Activated T-cell treated with anti-CD3 and anti-CD28 coated beads for 24 hours (primary cell): ENCODE results near the gene LMBRD1.
"Not testable (repeated sequence)": the region's sequence is repeated elsewhere in the genome, so short reads cannot be mapped to it uniquely, and the experiment has no call there.

Source experiments
- DNase-seq: peaks from one replicate; pipeline ENCODE4 v3.0.0-alpha.2; 2020; ENCODE audit warnings: low read depth

Gene LMBRD1

GRCh38 chr6:69796642-69797390 lies at the start of gene LMBRD1:
LMBRD1 (minus strand) TSS chr6:69797010; CDS start chr6:69796881, 129 bp downstream.
- peak; percentile 98 for DNase-seq

DNA sequence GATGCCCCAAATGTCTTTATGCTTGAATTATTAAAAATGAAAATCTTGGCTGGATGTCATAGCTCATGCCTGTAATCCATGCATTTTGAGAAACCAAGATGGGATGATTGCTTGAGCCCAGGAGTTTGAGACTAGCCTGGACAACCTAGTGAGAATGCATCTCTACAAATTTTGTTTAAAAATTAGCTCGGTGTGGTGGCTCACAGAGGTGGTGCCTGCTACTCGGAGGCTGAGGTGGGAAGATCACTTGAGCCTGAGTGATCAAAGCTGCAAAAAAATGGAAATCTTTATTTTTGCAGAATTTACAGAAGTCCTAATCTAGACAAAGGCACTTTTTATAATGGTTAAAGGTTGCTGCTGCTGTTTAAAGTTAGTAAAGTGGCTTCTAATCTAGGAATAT lies 49.5 kb upstream of the LMBRD1 start:
- DNase-seq = no peak

- no peak for DNase-seq
These were observed 46.4 kb upstream of the LMBRD1 start for GRCh38 chr6:69843189-69843588.

GRCh38 chr6:69841862-69842261 lies 45.1 kb upstream of the LMBRD1 start:
- DNase-seq = no peak

GRCh38 chr6:69835414-69836179 lies 38.8 kb upstream of the LMBRD1 start:
- DNase-seq = no peak

DNA sequence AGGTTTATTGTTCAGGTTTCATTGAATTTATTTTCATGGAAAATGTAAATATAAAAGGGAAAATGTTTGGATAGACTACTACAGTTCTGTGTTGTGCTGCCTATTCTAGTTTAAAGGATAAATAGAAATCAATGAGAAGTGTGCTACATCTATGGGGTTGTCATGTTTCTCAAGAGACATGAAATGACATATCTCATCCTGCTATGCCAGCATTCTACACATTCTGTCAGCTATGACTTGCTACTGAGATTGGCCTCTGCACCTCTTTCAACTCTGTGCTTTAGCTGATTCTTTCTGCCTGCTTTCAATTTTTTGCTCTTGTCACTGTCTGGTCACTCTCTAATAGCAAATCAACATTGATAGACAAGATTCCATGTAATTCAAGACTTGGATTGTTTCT lies 35.7 kb upstream of the LMBRD1 start:
- DNase-seq = no peak

DNA sequence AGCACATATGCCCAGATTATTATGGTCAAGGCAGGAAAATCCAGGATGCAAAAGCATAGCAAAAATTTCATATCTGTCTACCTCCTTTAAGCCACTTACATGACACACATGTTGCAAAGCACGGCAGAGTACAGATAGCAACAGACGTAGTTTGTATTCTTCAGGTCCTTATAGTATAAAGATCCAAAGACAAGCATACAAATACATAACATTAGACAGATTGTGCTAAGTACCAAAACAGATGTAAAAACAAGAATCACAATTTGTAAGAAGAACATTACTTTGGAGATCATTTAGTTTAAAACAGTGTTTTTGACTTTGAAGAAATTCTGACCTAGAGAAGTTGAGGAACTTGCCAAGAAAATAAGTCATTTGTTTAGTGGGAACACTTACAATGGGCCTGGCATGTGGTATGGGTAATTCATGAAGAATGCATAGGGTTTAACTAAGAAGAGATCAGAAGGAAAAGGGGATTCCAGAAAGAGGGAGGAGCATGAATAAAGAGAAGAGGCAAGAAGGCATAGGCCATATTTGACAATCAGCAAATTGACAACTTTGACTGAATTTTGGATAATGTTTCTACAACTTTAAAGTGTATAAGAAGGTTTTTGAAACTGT lies 30.6 kb upstream of the LMBRD1 start:
- DNase-seq = no peak

GRCh38 chr6:69825904-69826303 lies 29.1 kb upstream of the LMBRD1 start:
- no peak for DNase-seq

DNA sequence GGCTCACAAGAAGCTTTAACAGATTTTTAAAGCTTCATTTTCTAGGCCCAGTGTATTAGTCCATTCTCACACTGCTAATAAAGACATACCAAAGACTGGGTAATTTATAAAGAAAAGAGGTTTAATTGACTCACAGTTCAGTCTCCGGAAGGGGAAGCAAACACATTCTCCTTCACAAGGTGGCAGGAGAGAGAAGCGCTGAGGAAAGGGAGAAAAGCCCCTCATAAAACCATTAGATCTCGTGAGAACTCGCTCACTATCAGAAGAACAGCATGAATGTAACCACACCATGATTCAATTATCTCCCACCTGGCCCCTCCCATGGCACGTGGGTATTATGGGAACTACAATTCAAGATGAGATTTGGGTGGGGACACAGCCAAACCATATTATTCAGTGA lies 27.5 kb upstream of the LMBRD1 start:
- DNase-seq = not testable (repeated sequence)

DNA sequence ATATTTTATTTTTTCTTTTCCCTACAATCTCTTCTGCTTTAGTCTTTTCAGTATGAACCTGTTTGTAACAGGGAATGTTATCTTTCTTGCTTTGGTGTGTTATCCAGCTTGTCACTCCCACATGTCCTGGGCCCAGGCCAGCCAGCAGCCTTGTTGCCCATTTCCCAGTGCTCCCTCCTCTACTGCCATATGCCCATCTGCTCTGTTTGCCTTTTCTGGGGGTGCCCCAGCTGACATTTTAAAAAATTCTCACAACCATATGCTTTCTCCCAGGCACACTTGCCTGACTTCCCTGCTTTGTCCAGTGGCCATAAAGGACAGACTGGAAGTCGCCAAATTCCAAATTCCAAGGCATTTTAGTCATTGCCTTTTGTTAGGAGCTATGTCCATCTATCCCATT lies 23.6 kb upstream of the LMBRD1 start:
- DNase-seq = no peak

GRCh38 chr6:69820018-69820417 lies 23.2 kb upstream of the LMBRD1 start:
- DNase-seq = no peak

DNA sequence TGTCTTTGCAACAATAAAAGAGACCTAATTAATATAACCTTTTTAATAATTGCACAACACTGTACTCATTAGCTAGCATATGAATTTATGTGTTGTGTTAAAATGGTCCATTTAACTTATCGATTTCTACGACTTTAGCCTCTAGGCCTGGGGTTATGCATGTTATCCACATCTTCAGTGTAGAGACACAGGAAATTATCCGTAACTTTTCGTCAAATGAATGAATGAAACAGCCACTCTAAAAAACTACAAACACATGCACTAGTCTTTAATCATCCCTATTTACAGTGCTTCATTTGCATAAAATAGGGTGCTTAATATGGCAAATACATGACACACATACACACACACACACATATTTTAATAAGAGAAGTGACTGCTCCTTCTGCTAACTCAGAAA lies 22.3 kb upstream of the LMBRD1 start:
- no peak for DNase-seq

DNA sequence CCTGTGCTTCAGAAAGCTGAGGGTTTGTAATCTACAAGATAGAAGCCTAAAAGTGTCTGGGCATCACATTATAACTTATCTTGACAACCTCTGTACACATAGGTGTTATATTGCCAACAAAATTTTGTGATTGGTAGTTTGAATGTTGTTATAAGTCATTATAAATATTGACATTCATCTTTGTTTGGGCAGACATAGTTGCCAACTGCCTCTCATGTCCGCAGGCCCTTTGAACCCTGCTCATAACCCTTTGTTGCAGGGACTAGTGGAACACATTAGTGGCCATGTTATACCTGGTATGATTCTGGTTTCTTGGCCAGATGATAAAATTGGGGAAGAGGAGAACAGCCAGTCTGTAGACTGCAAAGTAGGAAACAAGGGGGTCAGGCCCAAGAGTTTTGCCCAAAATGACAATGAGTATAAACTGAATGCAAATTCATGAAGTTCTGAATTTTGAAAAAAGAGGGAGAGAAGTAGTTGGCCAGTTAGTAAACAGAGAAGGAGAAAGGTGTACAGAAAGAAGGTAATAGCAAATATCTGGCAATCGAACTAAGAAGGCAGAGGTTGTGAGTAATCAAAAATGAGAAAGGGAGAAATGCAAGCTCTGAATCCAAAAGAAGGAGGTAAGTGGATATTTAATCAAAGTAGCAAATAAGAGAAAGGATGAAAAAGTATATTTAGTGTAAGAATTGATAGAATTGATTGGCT lies 21.6 kb upstream of the LMBRD1 start:
- DNase-seq = no peak

DNA sequence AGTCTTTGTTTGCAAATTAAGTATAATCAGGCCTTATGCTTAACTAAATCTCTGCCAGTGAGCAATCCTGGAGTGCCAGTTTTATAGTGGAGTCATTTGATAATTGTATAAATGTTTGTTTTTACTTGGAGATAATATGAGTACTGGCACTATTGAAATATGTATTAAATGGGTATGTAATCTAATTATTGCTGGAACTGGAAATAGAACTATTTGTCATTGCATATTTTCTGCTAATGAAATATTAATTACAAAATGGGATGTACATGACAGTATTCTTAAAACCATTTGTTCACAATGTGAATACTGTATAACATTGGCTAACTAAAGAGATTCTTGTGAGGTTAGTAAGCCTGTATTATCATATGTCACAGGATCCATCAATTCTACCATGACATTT lies 20.5 kb upstream of the LMBRD1 start:
- no peak for DNase-seq

- DNase-seq = no peak
These were observed 19.8 kb upstream of the LMBRD1 start for GRCh38 chr6:69816569-69816968.

- DNase-seq = no peak
These were observed 19.2 kb upstream of the LMBRD1 start for GRCh38 chr6:69816026-69816425.

GRCh38 chr6:69813508-69813907 lies 16.7 kb upstream of the LMBRD1 start:
- no peak for DNase-seq

DNA sequence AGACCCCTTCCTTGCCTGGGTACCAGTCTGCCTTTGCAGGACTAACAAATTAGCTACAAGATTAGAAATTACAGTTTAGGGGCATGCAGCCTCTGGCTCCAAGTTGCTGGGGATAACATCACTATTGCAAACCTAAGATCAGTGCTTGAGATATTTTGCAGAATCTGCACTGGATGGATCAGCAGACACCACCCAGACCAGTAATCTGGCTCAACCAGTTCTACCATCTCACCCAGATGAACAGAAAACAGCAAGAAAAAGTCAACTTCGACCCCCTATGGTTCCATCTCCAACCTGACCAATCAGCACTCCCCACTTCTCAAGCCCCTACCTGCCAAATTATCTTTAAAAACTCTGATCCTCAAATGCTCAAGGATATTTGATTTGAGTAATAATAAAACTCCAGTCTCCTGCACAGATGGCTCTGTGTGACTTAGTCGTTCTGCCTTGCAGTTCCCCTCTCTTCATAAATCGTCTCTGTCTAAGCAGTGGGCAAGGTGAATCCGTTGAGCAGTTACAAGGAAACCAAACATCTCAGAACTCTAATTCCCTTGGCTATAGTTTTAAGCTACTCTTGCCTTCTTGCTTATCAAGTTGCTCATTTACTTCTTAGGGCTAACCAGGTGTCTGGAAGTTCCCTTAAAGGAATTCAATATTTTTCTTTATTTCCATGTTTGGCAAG lies 16.1 kb upstream of the LMBRD1 start:
- DNase-seq = no peak

- no peak for DNase-seq
These were observed 6.2 kb upstream of the LMBRD1 start for GRCh38 chr6:69802995-69803394.

DNA sequence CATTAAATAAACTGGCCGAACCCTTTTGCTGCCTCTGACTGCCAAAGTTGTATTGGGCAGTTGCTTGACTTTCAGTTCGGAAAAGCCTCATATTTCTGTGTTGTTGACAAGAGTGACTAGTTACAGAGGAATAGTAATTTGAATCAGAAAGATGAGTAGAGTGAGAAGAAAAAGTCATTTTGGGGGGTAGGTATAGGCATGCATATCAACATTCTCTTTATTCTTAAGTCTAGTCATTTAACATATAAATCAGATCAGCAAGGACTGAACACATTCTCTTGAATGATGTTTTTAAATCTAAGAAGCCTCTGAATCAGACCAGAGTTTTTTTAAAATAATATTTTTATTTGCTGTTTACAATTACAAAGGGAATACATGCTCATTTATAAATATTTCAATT lies 4.9 kb upstream of the LMBRD1 start:
- no peak for DNase-seq

GRCh38 chr6:69801225-69801624 lies 4.4 kb upstream of the LMBRD1 start:
- no peak for DNase-seq

GRCh38 chr6:69798796-69799195 lies 2.0 kb upstream of the LMBRD1 start:
- not testable (repeated sequence) for DNase-seq
